GOT3 (cell line): ENCODE data around the gene DLX2.
"Not testable (repeated sequence)": the region's sequence is repeated elsewhere in the genome, so short reads cannot be mapped to it uniquely, and the experiment has no call there.

Source experiments
- DNase-seq: peaks from one replicate; lab custom pipeline; 2025; ENCODE audit warnings: mixed read lengths; lab: John Stamatoyannopoulos, UW

Gene DLX2

GRCh38 chr2:172102391-172103359 is at the start of gene DLX2:
Gene DLX2 (minus strand): TSS chr2:172102900. CDS start chr2:172102538, 362 bp downstream.
- DNase-seq, result peak; percentile 74

- DNase-seq, result no peak
Observed at GRCh38 chr2:172147944-172148650, 45.4 kb upstream of the DLX2 start.

- no peak for DNase-seq
Observed at GRCh38 chr2:172143817-172144216, 41.1 kb upstream of the DLX2 start.

- DNase-seq, result not testable (repeated sequence)
Observed at GRCh38 chr2:172138727-172139126, 36.0 kb upstream of the DLX2 start.

GRCh38 chr2:172137943-172138342 is 35.2 kb upstream of the DLX2 start:
- DNase-seq, result no peak

- DNase-seq, result no peak
Observed at GRCh38 chr2:172137109-172137508, 34.4 kb upstream of the DLX2 start.

GRCh38 chr2:172135446-172135845 is 32.7 kb upstream of the DLX2 start:
- DNase-seq, result no peak

- no peak for DNase-seq
Observed at GRCh38 chr2:172134270-172134669, 31.6 kb upstream of the DLX2 start.

- no peak for DNase-seq
Observed at GRCh38 chr2:172131713-172132555, 29.2 kb upstream of the DLX2 start.

- DNase-seq, result no peak
Observed at GRCh38 chr2:172129404-172129803, 26.7 kb upstream of the DLX2 start.

GRCh38 chr2:172128484-172128883 is 25.8 kb upstream of the DLX2 start:
- no peak for DNase-seq

- DNase-seq, result no peak
Observed at GRCh38 chr2:172120118-172120517, 17.4 kb upstream of the DLX2 start.

- DNase-seq, result no peak
Observed at GRCh38 chr2:172119089-172119488, 16.4 kb upstream of the DLX2 start.

GRCh38 chr2:172116107-172116506 is 13.4 kb upstream of the DLX2 start:
- no peak for DNase-seq

- DNase-seq, result no peak
Observed at GRCh38 chr2:172114579-172114978, 11.9 kb upstream of the DLX2 start.

- DNase-seq, result not testable (repeated sequence)
Observed at GRCh38 chr2:172114176-172114575, 11.5 kb upstream of the DLX2 start.

GRCh38 chr2:172113617-172114016 is 10.9 kb upstream of the DLX2 start:
- DNase-seq, result no peak

- DNase-seq, result no peak
Observed at GRCh38 chr2:172109988-172110811, 7.5 kb upstream of the DLX2 start.

GRCh38 chr2:172109256-172109987 is 6.7 kb upstream of the DLX2 start:
- no peak for DNase-seq

- DNase-seq, result no peak
Observed at GRCh38 chr2:172108587-172108930, 5.9 kb upstream of the DLX2 start.
